ENCODE measurements around the gene MRPL40.

The MRPL40 gene

DNA sequence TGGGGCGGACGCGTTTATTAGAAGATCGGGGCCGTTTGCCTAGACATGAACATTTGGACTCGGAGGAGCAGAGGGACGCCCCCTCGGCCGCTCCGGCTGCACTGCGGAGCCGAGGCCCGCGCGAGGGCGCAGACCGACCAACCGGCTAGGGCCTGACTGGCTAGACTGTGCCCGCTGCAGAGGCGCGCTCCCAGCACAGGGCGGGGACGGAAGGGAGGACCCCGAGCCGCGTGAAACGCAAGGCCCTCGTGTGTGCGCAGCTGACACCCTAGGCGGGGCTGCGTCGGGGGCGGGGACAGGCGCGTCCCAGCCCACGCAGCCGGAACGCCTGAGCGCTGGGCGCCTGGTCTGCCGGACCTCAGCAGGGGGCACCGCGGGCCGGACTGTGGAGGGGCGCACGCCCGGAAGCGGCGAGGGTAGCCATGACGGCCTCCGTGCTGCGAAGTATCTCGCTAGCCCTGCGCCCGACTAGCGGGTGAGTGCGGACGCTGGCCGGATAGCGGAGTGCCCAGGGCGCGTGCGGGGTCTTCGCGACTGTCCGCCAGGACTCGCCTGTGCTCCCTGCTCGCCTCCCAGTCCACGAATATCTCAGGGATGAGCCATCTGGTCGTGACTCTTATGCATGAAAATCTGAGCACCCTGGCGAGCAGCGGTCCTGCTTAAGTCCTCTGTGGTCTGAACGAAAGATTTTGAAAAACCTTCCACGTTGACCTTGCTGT lies at the start of gene MRPL40:
TSS of gene MRPL40 (plus strand) at position 413 of the 719 bp plus-strand sequence. CDS start at position 423, 10 bp downstream.
- peak; percentile 80 to 82 for DNase-seq (ENCODE audit: low read depth in 2 of 2)

DNA sequence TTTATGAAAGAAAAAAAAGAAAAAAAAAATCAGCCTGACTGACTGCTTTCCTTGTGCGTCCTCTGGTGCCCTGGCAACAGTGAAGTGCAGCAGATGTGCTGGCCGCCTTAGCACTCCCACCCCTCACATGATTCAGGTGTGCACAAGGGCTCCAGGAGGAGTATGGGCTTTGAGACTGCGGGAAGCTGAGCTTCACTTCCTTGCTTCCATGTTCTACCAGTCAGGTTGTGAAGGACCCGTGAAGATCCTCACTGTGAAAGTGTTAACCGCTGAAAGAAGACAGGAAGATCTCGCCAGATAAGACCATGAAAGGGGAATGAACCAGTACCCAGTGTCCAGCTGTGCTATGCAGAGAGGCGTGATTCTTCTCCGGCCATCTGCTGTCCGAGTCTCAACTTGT lies 49.1 kb upstream of the MRPL40 start:
- no peak for DNase-seq (ENCODE audit: low read depth in 2 of 2)

DNA sequence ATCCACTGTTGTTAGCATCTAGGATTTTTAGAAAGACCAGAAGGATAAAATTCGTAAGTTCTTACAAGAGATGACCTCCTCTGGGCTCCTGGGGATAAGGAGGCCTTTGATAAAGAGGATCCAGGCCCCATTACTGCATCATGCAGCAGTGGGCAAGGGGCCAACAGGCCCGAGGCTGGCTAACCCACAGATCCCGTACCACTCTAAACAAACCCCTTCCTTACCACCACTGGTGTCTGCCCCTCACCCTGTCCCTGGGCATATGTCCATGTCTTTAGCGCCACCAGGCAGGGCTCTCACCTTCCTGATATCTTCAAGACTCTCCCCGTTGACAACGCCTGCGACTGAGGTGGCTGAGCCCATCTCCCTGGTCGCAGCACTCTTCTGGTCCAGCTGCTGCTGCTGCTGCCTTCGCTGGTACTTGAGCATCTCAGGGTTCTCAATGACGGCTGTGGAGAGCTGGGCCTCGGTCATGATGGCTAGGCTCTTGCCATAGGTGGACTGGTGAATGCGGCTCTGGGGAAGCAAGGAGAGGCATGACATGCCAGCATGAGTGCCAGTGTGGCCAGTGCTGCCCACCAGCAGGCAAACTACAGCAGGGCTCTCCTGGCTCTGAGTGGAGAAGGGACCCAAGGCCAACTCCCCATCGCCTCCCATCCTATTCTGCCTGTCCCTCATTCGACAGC lies 47.0 kb upstream of the MRPL40 start:
- no peak for DNase-seq (ENCODE audit: low read depth in 2 of 2)

DNA sequence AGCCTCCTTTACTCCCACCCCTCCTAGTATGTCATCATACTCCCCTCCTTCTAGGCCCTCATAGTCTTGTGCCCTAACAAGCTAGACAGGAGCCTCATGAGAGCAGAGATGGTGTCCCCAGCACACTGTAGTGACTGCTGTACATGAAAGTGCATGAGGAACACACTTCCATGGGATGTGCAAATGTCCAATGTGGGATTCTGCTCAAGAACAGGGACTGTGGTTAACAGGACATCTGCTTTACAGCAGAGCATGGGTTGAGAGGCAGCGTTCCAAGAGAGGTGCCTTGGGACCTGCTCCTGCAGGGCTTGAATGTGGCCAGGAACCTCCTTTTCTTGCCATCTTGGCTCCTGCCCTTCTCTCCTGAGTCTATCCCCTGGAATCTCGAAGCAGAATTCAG lies 46.1 kb upstream of the MRPL40 start:
- no peak for DNase-seq (ENCODE audit: low read depth in 2 of 2)

DNA sequence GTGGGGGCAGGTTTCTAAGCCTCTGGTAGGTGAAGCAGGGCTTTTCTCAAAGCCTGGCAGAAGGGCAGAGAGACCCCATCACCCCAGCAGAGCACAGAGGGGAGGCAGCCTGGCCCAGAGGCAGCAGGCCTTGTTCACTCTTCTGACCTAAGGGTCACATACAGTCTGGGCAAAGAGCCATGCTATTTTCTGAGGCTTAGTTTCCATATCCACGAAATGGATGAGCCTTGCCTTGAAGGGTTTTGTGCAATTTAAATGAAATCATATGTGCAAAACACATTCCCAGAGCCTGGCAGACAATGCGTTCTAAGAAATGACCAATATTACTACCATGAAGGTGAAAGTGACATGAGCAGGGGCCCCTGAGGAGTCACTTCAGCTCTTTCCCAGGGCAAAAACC lies 45.3 kb upstream of the MRPL40 start:
- DNase-seq (ENCODE audit: low read depth in 2 of 2): no peak

DNA sequence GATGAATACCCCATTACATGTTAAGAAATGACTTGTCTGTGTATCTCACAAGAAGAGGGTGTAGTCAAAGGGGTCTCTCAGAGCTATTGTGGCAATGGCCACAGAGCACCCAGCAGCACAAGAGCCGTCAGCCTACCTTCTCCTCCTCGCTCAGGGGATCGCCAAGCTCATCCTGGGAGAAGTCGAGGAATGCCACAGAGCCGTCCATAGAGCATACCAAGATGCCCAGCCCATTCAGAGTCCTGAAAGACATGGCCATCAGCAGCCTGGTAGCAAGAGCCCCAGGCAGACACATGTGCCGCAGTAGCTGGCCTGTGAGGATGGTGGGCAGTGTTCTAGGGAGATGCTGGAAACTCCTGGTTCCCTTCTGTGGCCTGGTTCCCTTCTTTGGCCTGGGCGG lies 44.8 kb upstream of the MRPL40 start:
- DNase-seq (ENCODE audit: low read depth in 2 of 2): no peak

DNA sequence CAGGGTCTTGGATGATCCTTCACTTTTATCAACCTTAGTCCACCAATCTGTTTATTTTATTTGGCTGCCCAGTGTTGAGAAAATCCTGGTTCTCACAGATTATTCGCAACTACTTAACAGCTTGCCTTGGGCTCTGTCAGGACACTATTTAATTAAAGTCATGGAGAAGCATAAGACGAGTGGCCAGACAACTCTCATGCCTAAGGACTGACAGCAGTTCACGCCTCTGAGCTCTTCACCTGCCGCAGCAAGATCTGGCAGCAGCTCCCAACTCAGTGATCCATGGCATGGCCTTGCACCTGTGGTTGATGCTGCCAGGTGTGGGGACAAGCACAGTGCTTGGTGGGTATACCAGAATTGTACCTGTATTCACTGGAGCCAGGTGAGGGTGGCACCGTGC lies 38.6 kb upstream of the MRPL40 start:
- no peak for DNase-seq (ENCODE audit: low read depth in 2 of 2)

DNA sequence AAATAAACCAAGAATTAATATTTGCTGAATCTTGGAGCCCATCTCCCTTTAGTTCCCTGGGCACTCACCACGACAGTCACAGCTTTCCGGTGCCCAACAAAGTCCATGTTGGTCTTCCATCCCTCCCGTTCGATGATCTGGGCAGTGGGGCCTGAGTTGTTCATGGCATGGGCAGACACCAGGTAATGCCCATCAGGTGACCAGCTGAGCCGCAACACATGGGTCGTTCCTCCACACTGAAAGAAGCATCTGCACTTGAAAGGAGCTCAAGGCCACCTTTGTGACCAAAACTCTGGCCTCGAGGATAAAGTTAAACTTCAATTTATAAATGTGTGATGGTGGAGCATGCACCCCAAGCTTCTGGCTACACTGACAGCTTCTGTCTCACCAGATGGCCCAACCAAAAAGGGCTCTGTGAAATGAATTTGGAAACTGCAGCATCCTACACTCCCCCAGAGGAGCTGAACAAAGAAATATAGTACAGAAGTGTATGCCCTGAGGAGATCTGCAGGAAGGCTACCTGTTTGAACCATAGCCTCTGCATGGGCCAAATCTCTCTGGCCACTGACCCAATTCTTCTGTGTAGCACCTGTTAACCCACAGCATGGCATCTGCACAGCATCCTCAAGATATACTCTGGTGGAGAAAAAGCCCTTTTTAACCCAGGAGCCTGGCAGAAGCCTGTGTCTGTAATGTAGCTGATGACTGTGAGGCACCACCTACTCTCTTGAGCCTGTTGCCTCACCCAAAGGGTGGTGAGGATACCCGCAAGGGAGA lies 37.9 kb upstream of the MRPL40 start:
- DNase-seq (ENCODE audit: low read depth in 2 of 2): no peak

DNA sequence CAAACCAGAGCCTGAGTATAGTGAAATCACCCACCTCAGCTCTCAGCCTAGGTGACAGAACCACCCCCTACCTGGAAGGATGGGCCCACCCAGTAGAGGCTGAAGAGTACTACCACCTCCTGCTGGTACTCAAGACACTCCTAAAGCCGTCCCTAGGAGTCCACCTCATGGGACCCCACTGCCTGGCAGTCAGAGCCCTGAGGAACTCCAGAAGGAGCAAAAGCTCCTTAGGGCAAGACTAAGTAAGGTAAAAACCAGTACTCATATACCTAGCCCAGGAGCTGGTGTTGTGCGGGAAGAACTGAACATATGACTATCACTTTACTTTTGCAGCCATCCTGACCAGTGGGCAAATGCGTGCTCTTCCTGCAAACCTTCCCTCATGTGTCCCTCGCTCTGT lies 37.1 kb upstream of the MRPL40 start:
- DNase-seq (ENCODE audit: low read depth in 2 of 2): no peak

DNA sequence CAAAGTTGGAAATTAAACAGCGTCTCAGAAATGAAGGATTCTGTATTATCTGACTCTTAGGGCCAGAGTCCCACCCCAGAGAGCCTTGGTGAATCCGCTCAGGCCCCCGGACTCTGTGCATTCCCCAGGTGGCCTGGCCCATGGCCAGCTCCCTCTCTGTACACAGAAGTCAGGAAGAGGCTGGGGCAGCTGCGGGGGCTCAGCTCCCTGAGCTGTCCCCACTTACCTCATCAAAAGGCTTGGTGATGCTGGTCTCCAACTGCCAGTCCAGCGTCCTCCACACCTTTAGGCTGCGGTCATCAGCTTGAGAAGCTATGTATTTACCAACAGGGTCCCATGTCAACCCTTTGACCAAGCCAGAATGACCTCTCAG lies 35.8 kb upstream of the MRPL40 start:
- no peak for DNase-seq (ENCODE audit: low read depth in 2 of 2)

DNA sequence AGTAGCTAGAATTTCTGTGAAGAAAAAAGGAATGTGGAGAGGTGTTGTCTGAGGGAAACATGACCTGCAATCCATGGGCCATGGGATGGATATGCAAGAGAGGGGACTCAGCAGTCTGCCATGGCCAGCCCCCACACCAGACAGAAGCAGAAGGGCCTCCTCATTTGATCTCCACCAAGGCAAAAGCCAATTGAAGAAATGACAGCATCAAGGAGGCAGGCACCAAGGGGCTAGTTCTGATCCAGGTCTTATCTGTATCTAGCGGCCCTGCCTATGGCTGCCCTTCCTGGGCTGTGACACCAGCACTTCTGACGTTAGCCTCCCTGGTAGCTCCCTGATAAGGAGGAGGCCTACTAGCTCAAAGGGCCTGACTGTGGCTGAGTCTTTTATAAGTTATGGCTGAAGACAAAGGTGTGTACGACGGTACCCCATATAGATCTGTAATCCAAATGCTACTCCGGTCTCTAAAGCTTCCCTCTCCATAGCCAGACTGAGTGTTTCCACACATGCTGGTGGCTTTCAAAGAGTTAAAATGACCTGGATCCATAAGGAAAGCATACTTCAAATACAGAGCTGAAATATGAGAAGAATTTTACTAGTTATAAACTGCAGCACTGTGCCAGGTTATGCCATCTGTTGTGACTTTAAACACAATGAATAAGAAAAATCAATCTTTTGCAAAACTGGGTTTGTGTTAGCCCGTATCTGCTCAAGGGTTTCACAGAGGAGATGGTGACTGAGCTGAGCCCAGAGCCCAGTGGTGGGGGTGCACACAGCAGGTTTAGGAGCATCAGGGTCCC lies 35.2 kb upstream of the MRPL40 start:
- DNase-seq (ENCODE audit: low read depth in 2 of 2): no peak

DNA sequence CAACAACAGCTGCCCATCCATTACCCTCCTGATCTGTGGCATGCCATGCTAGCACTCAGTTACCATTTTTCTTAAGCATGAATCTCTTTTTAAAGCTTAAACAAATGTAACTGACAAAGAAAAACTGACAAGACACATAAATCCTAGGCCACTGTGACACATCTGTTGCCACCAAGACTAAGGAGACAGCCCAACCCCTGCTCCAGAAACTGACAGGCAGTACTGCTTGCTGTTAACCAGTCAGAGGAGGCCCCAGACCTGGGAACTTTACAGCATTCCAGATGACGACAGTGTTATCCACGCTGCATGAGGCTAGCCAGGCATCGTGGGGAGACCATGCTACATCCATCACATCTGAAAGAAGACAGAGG lies 34.6 kb upstream of the MRPL40 start:
- DNase-seq (ENCODE audit: low read depth in 2 of 2): no peak

DNA sequence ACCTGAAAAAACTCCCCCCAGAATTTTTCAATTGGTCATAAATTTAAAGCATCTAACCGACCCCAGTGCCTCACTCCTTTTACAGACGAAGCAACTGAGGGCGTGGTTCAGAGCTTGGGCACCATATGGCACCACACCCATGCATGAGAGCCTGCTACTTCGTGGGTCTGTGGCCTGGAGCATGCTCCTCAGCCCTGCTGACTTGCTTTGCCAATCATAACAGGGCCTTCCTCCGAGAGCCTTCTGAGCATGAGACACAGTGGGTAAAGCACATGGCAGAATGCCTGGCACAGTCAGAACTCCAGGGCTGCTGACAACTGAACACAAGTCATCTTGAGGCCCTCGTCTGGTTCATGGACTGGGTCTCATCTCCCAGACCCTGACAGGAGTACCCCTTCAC lies 34.1 kb upstream of the MRPL40 start:
- DNase-seq (ENCODE audit: low read depth in 2 of 2): no peak

DNA sequence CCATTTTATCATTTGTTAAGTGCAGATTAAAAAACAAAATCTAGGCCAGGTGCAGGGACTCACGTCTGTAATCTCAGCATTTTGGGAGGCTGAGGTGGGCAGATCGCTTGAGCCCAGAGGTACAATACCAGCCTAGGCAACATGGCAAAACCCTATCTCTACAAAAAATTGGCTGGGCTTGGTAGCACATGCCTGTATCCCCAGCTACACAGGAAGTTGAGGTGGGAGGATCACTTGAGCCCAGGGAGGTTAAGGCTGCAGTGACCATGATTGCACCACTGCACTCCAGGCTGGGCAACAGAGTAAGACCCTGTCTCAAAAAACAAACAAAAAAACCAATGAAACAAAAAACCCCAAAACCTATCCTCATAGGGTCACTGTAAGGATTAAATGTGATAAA lies 33.7 kb upstream of the MRPL40 start:
- DNase-seq (ENCODE audit: low read depth in 2 of 2): no peak

DNA sequence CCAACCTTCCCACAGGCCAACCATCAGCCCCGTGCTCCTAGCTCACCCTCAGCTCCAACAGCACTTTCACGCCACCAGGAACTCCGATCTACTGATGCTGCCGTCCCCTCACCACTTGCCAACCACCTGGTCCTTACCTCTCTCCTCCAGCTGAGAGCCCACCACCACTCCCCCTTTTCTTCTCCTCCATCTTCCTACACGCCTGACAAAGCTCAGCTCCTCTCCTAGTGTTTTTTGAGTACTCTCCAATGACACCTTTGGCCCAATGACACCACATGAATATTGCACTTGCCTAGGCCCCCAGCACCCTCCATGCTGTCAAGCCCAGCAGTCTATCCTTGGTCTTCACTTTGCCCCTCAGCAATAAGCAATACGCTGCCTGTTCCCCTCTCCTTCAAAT lies 31.5 kb upstream of the MRPL40 start:
- DNase-seq (ENCODE audit: low read depth in 2 of 2): no peak

DNA sequence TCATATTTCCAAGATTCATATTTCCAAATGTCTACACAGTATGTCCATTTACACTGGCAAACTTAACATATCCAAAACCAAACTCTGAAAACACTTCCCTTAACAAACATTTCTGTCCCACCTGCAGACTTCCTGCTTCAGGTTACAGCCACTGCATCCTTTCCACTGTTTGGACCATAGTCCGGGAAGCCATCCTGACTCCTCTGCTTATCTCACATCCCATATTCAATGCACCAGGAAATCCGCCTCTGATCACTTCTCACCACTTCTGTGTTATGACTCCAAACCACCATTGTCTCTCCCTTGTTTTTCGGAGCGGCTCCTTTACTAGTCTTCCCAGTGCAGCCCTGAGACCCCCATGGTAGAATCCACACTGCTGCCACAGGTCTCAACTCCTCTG lies 30.9 kb upstream of the MRPL40 start:
- no peak for DNase-seq (ENCODE audit: low read depth in 2 of 2)

DNA sequence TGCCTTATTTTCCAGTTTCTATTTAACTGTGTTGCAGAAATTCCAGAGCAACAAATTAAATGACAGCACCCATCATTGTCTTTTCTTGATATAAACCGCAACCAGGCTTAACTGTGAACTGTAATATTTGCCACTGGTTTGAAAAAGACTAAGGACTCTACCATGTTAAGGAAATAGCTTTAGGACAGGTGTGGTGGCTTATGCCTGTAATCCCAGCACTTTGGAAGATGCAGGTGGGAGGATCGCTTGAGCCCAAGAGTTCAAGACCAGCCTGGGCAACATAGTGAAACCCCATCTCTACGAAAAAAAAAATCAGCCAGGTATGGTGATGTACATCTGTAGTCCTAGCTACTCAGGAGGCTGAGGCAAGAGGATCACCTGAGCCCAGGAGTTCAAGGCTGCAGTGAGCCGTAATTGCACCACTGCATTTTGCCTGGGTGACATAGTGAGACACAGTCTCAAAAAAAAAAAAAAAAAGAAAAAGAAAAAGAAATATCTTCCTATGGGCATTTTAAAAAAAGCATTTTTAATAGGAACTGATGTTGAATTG lies 29.6 kb upstream of the MRPL40 start:
- DNase-seq (ENCODE audit: low read depth in 2 of 2): no peak

DNA sequence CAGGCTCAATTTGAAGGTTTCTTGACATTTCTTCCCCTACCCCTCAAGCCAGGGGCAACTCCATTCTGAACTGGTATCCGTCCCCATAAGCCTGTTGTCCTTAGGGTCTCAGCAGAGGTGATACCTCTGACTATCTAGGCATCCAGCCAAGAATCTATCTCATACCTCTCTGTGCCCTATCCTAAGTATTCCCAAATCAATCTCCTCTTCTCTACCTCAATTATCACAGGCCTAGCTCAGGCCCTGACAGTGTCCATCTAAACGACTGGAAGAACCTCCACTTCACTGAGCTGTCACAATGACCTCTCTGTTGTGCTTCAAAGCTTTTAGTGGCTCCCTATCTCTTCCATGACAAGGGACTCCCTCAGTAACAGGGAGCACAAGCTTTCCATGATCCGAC lies 27.7 kb upstream of the MRPL40 start:
- no peak for DNase-seq (ENCODE audit: low read depth in 2 of 2)

DNA sequence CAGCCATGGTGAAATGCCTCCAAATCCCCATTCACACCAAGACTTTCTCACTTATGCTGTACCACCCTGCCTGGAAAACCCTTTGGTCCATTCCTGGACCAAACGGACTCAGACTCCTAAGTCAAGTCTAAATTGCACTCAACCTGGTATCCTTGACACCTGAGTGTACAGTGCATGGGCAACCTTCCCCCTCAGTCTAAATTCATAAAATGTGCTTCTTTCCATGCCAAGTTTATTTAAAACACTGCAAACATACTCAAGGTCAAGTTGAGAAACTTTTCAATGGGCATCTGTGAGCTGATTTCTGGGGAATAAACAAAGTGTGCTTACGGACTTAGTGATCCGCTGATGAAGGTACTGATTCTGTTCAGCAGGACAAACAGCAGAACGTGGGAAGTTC lies 27.2 kb upstream of the MRPL40 start:
- DNase-seq (ENCODE audit: low read depth in 2 of 2): no peak

DNA sequence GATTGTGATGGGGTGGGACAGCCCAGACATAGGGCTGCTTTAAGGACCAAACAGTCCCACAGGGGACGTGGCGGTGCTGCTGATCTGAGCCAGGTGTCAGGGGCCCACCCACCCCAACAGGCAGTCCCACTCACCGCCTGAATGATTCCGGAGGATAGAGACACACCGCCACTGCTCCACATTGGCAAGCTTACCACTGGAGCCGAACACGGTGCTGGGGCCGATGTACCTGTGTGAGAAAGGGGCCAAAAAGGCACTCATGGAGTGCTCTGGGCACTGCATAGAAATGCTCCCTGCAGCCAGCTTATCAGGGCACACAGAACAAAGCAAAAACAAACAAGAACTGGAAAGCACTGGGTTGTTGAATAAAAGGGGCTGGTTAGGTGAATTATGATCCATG lies 26.7 kb upstream of the MRPL40 start:
- DNase-seq (ENCODE audit: low read depth in 2 of 2): no peak

DNA sequence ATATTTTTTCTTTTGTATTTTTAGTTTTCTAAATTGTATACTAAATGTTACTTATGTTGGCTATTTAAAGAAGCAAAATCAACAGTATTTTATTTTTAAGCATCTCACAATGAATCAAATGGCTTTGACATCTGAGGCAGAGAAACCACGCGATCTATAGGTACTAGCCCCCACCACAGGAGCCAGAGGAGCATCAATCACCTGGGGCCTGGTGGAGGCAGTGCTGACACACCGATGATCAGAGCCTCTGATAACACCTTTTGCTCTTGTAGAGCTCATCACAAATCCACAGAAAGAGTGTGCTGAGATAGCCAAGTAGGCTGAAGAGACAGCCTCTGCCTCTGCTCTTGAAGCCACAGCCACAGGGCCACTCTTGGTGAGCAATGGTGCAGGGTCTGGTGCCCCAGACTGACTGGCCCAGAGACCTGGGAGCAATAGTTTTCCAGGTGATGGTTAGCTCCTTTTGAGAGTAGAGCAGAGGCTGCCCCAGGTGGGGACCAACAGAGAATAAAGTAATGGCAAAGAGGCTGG lies 26.0 kb upstream of the MRPL40 start:
- no peak for DNase-seq (ENCODE audit: low read depth in 2 of 2)

DNA sequence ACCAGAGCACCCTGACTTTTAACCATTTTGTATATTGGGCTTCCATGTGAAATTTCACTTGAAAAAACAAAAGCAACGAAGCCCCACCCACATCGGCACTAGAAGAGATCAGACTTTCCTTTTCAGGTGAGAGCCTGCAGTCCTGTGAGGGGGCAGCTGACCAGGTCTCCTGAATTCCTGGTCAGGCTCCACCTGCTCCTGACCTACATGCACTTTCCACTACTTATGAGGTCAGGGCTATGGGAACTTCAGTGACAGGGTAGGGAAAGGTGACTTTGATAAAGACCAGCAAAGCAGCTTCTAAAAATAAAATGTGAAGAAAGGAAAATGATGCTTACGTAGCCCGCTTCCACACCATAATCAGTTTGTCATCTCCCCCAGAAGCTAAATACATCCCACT lies 25.5 kb upstream of the MRPL40 start:
- DNase-seq (ENCODE audit: low read depth in 2 of 2): no peak
